Omental fat pad (tissue), 4 donors: Measurements from ENCODE around the gene CEP63. TPM values are rescaled to one million over a fixed set of nuclear protein-coding genes. Genes with fewer than 3 reads are reported as not detected.

Source experiments
- ATAC-seq: fragments of 150-250 bp; one replicate; pipeline ENCODE4 v1.9.1; 2016; ENCODE audit warnings: mild to moderate bottlenecking, moderate library complexity; ENCODE audit not compliant: low FRiP score
- DNase-seq: peaks from one replicate; pipeline ENCODE4 v3.0.0-alpha.2; 2019; ENCODE audit warnings: low spot score
- total RNA-seq, 4 donors: library from RNA; depleted of rRNA; stranded (reverse); fragments of >200 nt; gene quantifications; one replicate each; pipeline ENCODE4 v1.1.0, GENCODE V29; 2016
- TF ChIP-seq, protein P1 (sequence below), 3 donors: fragments of 450-650 bp; IDR thresholded peaks; one replicate each; pipeline ENCODE4 v1.5.1; 2016 to 2017; ENCODE audit warnings: antibody characterized with exemption in 3 of 3, mild to moderate bottlenecking in 3 of 3, moderate library complexity in 2 of 3

Gene CEP63
- total RNA-seq, 4 donors from 2014 or later = 15.3 to 30.9 (median 21.1) TPM

DNA sequence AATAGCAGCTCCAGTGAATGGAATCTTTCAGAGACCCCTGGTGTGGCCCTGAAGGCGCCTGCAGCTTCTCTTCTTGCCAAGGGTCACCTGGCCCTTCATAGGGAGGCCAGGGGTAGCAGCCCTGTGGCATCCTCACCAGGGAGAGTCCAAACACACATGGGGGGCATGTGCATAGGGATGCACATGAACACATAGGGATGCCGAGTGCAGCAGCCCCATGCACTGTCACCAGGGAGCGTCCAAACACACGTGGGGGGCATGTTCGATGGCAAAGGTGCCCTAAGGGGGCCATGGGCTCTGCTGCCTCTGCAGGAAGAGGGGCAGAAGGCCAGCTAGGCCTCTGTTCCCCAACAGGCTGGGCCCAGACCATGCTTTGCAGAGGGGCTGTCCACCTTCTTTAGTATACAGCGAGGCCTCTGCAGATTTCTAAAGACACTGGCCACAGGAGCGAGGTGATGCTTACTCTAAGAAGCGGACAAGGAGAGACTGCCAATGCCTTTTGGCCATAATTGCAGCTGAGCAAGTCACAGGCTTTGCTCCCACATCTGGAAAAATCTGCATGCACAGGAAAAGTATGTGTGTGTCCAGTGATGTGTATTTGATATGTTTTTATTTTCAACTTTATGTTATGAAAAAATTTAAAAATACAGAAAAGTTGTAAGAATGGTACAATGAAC is 21.0 kb upstream of the CEP63 start:
- no peak for ATAC-seq
- DNase-seq = no peak
- TF ChIP-seq, protein P1, sequence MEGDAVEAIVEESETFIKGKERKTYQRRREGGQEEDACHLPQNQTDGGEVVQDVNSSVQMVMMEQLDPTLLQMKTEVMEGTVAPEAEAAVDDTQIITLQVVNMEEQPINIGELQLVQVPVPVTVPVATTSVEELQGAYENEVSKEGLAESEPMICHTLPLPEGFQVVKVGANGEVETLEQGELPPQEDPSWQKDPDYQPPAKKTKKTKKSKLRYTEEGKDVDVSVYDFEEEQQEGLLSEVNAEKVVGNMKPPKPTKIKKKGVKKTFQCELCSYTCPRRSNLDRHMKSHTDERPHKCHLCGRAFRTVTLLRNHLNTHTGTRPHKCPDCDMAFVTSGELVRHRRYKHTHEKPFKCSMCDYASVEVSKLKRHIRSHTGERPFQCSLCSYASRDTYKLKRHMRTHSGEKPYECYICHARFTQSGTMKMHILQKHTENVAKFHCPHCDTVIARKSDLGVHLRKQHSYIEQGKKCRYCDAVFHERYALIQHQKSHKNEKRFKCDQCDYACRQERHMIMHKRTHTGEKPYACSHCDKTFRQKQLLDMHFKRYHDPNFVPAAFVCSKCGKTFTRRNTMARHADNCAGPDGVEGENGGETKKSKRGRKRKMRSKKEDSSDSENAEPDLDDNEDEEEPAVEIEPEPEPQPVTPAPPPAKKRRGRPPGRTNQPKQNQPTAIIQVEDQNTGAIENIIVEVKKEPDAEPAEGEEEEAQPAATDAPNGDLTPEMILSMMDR (IDR thresholded peaks at IDR 0.05) = no peak

DNA sequence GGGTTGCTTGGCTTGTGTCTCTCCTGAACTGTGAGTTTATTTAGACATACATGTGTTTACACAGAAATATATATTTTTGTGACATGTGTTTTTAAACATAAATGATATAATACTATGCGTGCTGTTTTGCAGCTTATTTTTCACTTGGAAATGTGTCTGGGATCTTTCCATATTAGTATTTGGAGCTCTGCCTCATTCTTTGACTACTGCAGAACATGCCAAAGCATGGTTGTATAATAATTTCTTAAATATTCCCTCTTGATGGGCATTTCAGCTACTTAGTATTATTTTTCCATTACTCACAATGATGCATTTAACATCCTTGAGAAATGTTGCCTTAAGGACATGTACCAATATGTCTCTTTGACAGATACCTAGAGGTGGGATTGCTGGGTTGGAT is 19.5 kb upstream of the CEP63 start:
- DNase-seq = no peak
- ATAC-seq = no peak
- TF ChIP-seq, protein P1 (IDR thresholded peaks at IDR 0.05) = no peak

- TF ChIP-seq, protein P1 (IDR thresholded peaks at IDR 0.05) = no peak
- DNase-seq (no peak), ATAC-seq (no peak)
Observed at GRCh38 chr3:134468519-134468918, 17.3 kb upstream of the CEP63 start.

DNA sequence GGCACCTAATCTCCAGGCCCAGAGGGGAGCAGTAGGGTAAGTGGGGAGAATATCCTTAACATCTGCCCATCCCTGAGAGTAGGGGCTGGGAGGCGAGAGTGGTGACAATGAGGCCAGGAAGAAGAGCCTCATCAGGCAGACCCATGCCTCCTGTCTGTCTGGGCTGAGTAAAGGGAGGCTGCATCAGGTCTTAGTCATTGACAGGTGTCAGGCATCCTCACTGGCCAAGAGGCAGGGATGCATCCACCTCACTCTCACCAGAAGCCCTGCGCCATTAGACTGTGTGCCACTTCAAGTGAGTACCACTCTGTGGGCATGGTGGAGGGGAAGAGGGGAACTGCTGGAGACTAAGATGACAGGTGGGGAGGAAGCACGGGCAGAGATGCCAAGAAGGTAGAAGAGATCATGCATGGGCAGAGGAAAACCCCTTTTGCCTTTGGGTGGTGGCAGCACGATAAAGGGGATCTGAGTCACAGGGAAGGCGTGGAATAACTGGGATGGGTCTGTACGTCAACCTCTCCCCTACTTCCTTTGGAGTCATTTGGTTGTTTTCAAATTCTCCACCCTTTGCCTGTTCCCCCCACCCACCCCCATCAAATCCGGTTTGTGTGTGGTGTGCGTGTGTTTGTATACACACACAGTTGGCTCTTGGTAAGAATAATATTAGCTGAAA is 14.2 kb upstream of the CEP63 start:
- TF ChIP-seq, protein P1 (IDR thresholded peaks at IDR 0.05) = no peak
- DNase-seq = no peak
- ATAC-seq = peak; percentile 69

GRCh38 chr3:134472831-134473230 is 13.0 kb upstream of the CEP63 start:
- TF ChIP-seq, protein P1 (IDR thresholded peaks at IDR 0.05) = no peak
- no peak for ATAC-seq
- DNase-seq = no peak

GRCh38 chr3:134473868-134474546 is 11.8 kb upstream of the CEP63 start:
- peak; percentile 96 for DNase-seq
- peak; percentile 70 for ATAC-seq
- TF ChIP-seq, protein P1 (IDR thresholded peaks at IDR 0.05) = peak in 1 of 3 donors; percentile 61
